HG03175 (cell line): ENCODE data around the gene ADAM12.
A peak's percentile ranks its signal among the peaks of the same experiment; 100 is the strongest.
"Not testable (repeated sequence)": the region's sequence is repeated elsewhere in the genome, so short reads cannot be mapped to it uniquely, and the experiment has no call there.

ENCODE experiments used
- ATAC-seq: cut with Tn5 transposase; IDR thresholded peaks from one replicate; pipeline ENCODE4 v1.9.1; 2021; ENCODE audit warnings: mild to moderate bottlenecking, moderate library complexity; ENCODE audit not compliant: unreplicated experiment

The ADAM12 gene

GRCh38 chr10:125995726-125996304 is 392.5 kb downstream of the ADAM12 start:
- ATAC-seq: no peak

GRCh38 chr10:125994601-125995000 is 393.7 kb downstream of the ADAM12 start:
- ATAC-seq: no peak

GRCh38 chr10:125992254-125992653 is 396.0 kb downstream of the ADAM12 start:
- ATAC-seq: no peak

- no peak for ATAC-seq
These were observed 396.9 kb downstream of the ADAM12 start for GRCh38 chr10:125991392-125991791.

GRCh38 chr10:125990974-125991373 is 397.3 kb downstream of the ADAM12 start:
- ATAC-seq: no peak

GRCh38 chr10:125989791-125990190 is 398.5 kb downstream of the ADAM12 start:
- ATAC-seq: no peak

GRCh38 chr10:125985557-125986240 is 402.6 kb downstream of the ADAM12 start:
- ATAC-seq: no peak

- no peak for ATAC-seq
These were observed 403.3 kb downstream of the ADAM12 start for GRCh38 chr10:125984865-125985495.

- ATAC-seq: no peak
These were observed 403.9 kb downstream of the ADAM12 start for GRCh38 chr10:125984346-125984745.

GRCh38 chr10:125983656-125984055 is 404.6 kb downstream of the ADAM12 start:
- no peak for ATAC-seq

GRCh38 chr10:125983161-125983560 is 405.1 kb downstream of the ADAM12 start:
- ATAC-seq: no peak

- peak; percentile 75 for ATAC-seq
These were observed 405.9 kb downstream of the ADAM12 start for GRCh38 chr10:125982260-125982948.

GRCh38 chr10:125980521-125981035 is 407.7 kb downstream of the ADAM12 start:
- ATAC-seq: no peak

GRCh38 chr10:125979976-125980375 is 408.3 kb downstream of the ADAM12 start:
- no peak for ATAC-seq

- no peak for ATAC-seq
These were observed 411.2 kb downstream of the ADAM12 start for GRCh38 chr10:125976960-125977605.

GRCh38 chr10:125970077-125970630 is 418.1 kb downstream of the ADAM12 start:
- not testable (repeated sequence) for ATAC-seq

GRCh38 chr10:125967533-125967932 is 420.7 kb downstream of the ADAM12 start:
- ATAC-seq: no peak

- no peak for ATAC-seq
These were observed 423.7 kb downstream of the ADAM12 start for GRCh38 chr10:125964558-125964957.
